Fibroblast of lung (primary cell): ENCODE data around the gene SCN5A.

Experiments used
- EZH2 ChIP-seq: IDR thresholded peaks from 2 replicates; pipeline ENCODE4 v1.5.1; 2012; ENCODE audit warnings: low read length, control low read depth, mild to moderate bottlenecking; ENCODE audit errors: missing control alignments
- TF ChIP-seq, protein P1 (sequence below), 2 donors: IDR thresholded peaks in 1 of 2; conservative IDR thresholded peaks in 1 of 2; 1 replicate in 1 of 2; 2 replicates in 1 of 2; pipeline ENCODE4 v1.5.1; 2011 to 2012; ENCODE audit warnings: low read length in 2 of 2, control low read depth in 1 of 2, inconsistent platforms in 1 of 2, low read depth in 1 of 2, mild to moderate bottlenecking in 1 of 2

DNA sequence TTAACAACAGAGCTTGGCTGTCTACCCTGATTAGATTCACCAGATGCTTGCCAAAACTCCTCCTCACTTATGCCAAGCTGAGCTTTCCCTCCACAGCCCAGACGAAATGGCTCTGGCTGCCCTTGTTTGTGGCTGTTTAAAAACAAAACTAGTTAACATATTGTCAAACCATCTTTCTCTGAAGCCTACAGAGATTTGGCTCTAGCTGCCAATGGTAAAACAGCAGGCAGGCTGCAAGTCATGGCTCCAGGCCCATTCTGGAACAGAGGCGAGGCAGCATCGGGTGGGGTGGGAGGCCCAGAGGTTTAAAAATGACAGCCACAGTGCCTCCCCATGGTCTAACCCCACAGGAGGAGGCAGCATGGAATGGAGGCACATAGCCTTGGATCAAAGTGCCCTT, 75.9 kb downstream of the SCN5A start:
- TF ChIP-seq EZH2, result no peak
- TF ChIP-seq, protein P1, sequence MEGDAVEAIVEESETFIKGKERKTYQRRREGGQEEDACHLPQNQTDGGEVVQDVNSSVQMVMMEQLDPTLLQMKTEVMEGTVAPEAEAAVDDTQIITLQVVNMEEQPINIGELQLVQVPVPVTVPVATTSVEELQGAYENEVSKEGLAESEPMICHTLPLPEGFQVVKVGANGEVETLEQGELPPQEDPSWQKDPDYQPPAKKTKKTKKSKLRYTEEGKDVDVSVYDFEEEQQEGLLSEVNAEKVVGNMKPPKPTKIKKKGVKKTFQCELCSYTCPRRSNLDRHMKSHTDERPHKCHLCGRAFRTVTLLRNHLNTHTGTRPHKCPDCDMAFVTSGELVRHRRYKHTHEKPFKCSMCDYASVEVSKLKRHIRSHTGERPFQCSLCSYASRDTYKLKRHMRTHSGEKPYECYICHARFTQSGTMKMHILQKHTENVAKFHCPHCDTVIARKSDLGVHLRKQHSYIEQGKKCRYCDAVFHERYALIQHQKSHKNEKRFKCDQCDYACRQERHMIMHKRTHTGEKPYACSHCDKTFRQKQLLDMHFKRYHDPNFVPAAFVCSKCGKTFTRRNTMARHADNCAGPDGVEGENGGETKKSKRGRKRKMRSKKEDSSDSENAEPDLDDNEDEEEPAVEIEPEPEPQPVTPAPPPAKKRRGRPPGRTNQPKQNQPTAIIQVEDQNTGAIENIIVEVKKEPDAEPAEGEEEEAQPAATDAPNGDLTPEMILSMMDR (conservative IDR thresholded peaks at IDR 0.05 in 1 of 2, IDR thresholded peaks at IDR 0.05 in 1 of 2; ENCODE audit: low read depth in 1 of 2, low read length in 2 of 2), result no peak
